PC-3 (cell line): ENCODE measurements around the gene KCNQ4.

Source experiments
- EZH2phosphoT487 ChIP-seq: fragments of 300-600 bp; sonication (generic); IDR thresholded peaks from 2 replicates; pipeline ENCODE4 v1.6.1; 2018; ENCODE audit warnings: mild to moderate bottlenecking, antibody characterized with exemption, low read length, borderline replicate concordance
- TF ChIP-seq, protein P1 (sequence below): fragments of 300-600 bp; sonication (generic); conservative IDR thresholded peaks from 2 replicates; pipeline ENCODE4 v1.5.1; 2017; ENCODE audit warnings: antibody characterized with exemption, low read depth, mild to moderate bottlenecking, low read length

DNA sequence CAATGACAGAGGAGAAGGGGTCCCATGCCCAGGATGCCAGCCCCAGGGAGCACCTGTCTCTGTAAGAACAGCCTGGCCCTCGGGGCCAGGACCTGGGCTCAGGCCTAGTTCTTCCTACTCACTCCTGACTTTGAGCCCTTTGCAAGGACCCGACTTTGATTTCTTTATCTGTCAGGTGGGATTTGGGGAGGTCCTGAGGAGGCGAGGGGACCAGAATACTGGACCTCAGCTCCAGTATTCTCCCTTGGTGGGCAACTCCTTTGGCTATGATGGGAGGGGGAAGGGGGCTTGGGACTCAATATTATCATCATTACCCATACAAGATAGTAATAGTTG is 18.1 kb downstream of the KCNQ4 start:
- TF ChIP-seq, protein P1, sequence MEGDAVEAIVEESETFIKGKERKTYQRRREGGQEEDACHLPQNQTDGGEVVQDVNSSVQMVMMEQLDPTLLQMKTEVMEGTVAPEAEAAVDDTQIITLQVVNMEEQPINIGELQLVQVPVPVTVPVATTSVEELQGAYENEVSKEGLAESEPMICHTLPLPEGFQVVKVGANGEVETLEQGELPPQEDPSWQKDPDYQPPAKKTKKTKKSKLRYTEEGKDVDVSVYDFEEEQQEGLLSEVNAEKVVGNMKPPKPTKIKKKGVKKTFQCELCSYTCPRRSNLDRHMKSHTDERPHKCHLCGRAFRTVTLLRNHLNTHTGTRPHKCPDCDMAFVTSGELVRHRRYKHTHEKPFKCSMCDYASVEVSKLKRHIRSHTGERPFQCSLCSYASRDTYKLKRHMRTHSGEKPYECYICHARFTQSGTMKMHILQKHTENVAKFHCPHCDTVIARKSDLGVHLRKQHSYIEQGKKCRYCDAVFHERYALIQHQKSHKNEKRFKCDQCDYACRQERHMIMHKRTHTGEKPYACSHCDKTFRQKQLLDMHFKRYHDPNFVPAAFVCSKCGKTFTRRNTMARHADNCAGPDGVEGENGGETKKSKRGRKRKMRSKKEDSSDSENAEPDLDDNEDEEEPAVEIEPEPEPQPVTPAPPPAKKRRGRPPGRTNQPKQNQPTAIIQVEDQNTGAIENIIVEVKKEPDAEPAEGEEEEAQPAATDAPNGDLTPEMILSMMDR, result no peak
- TF ChIP-seq EZH2phosphoT487, result no peak
